ENCODE measurements around the gene CXCR4. TPM values are rescaled to one million over a fixed set of nuclear protein-coding genes. Genes with fewer than 3 reads are reported as not detected.

The CXCR4 gene
- total RNA-seq, 1 donor: not detected

GRCh38 chr2:136068581-136069227, 49.2 kb downstream of the CXCR4 start:
- no peak overlapping the region for H3K4me3 ChIP-seq (ENCODE audit: low read depth, low read length)
- TF ChIP-seq CTCF (IDR thresholded peaks at IDR 0.05; ENCODE audit: insufficient read depth, low read depth, low read length): no peak
- DNase-seq (ENCODE audit: low read depth): no peak

- DNase-seq (ENCODE audit: low read depth): no peak
- no peak overlapping the region for H3K4me3 ChIP-seq (ENCODE audit: low read depth, low read length)
- TF ChIP-seq CTCF (IDR thresholded peaks at IDR 0.05; ENCODE audit: insufficient read depth, low read depth, low read length): no peak
Measured at GRCh38 chr2:136067897-136068580, 49.9 kb downstream of the CXCR4 start.

- no peak overlapping the region for H3K4me3 ChIP-seq (ENCODE audit: low read depth, low read length)
- no peak for TF ChIP-seq CTCF (IDR thresholded peaks at IDR 0.05; ENCODE audit: insufficient read depth, low read depth, low read length)
Measured at GRCh38 chr2:136067459-136067858, 50.5 kb downstream of the CXCR4 start.

GRCh38 chr2:136065907-136066306, 52.0 kb downstream of the CXCR4 start:
- H3K4me3 ChIP-seq (ENCODE audit: low read depth, low read length): no peak overlapping the region
- no peak for TF ChIP-seq CTCF (IDR thresholded peaks at IDR 0.05; ENCODE audit: insufficient read depth, low read depth, low read length)

More at GRCh38 chr2:136067459-136067858, 50.5 kb downstream of the CXCR4 start:
- no peak for DNase-seq (ENCODE audit: low read depth)

GRCh38 chr2:136065384-136065783, 52.6 kb downstream of the CXCR4 start:
- no peak for DNase-seq (ENCODE audit: low read depth)
- no peak for TF ChIP-seq CTCF (IDR thresholded peaks at IDR 0.05; ENCODE audit: insufficient read depth, low read depth, low read length)
- no peak overlapping the region for H3K4me3 ChIP-seq (ENCODE audit: low read depth, low read length)

More at GRCh38 chr2:136065907-136066306, 52.0 kb downstream of the CXCR4 start:
- no peak for DNase-seq (ENCODE audit: low read depth)

Other genes with a start within 250 kb of the CXCR4 start
- gene MCM6, start 241.7 kb downstream of the CXCR4 start, total RNA-seq: 12.6 and 13.8 TPM in 2 replicates
- gene DARS1, start 132.5 kb downstream of the CXCR4 start, total RNA-seq: 67.0 and 94.1 TPM in 2 replicates